Fibroblast of mammary gland (primary cell): Measurements from ENCODE around the gene NTN1.
A peak's percentile ranks its signal among the peaks of the same experiment; 100 is the strongest.

Experiments used
- DNase-seq: peaks from one replicate; pipeline ENCODE4 v3.0.0-alpha.2; 2010; ENCODE audit warnings: low read depth
- H3K4me3 ChIP-seq: 2 replicates; pipeline ENCODE4 v1.5.1; 2011; ENCODE audit warnings: low read depth, mild to moderate bottlenecking, low read length, moderate library complexity; ENCODE audit not compliant: control insufficient read depth
- CTCF ChIP-seq: conservative IDR thresholded peaks from 2 replicates; pipeline ENCODE4 v1.5.1; 2011; ENCODE audit warnings: low read depth, low read length, inconsistent platforms; ENCODE audit not compliant: control insufficient read depth, insufficient read depth

The NTN1 gene

DNA sequence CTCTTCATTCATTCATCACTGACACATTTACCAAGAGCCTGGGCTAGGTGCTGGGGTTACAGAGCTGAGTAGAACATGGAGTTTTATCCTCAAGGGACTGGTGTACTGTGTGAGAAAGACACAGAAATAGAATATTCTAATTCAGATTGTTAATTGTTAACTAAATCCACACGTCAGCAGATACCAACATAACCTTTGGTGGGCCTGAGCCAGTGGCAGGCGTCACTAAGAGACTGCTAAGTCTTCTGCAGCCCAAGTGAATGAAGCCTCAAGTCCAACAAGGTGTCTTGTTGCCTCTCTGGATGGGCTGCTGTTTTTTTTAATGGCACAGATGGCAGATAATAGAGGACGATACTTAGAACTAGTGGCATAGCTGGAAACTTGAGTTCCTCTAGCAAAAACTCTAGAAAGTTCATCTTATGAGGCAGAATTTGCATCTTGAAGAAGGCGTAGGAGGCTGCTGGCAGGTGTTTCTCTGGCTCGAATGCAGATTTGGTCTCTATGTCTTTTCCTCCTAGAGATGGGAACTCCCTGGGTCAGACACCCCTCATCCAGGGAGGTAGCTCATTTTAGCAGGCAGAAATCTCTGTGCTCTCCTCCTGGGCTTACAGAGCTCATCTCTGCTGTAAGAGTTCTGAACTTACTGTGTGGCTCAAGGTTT is 179.5 kb downstream of the NTN1 start:
- DNase-seq: no peak
- H3K4me3 ChIP-seq: no peak overlapping the region
- no peak for TF ChIP-seq CTCF

- no peak overlapping the region for H3K4me3 ChIP-seq
- DNase-seq: peak; percentile 45
- no peak for TF ChIP-seq CTCF
These were observed 181.2 kb downstream of the NTN1 start for GRCh38 chr17:9202532-9202931.

GRCh38 chr17:9203771-9204425 is 182.6 kb downstream of the NTN1 start:
- TF ChIP-seq CTCF: no peak
- H3K4me3 ChIP-seq: no peak overlapping the region
- DNase-seq: no peak

- TF ChIP-seq CTCF: no peak
- DNase-seq: no peak
- H3K4me3 ChIP-seq: no peak overlapping the region
These were observed 183.5 kb downstream of the NTN1 start for GRCh38 chr17:9204637-9205329.

DNA sequence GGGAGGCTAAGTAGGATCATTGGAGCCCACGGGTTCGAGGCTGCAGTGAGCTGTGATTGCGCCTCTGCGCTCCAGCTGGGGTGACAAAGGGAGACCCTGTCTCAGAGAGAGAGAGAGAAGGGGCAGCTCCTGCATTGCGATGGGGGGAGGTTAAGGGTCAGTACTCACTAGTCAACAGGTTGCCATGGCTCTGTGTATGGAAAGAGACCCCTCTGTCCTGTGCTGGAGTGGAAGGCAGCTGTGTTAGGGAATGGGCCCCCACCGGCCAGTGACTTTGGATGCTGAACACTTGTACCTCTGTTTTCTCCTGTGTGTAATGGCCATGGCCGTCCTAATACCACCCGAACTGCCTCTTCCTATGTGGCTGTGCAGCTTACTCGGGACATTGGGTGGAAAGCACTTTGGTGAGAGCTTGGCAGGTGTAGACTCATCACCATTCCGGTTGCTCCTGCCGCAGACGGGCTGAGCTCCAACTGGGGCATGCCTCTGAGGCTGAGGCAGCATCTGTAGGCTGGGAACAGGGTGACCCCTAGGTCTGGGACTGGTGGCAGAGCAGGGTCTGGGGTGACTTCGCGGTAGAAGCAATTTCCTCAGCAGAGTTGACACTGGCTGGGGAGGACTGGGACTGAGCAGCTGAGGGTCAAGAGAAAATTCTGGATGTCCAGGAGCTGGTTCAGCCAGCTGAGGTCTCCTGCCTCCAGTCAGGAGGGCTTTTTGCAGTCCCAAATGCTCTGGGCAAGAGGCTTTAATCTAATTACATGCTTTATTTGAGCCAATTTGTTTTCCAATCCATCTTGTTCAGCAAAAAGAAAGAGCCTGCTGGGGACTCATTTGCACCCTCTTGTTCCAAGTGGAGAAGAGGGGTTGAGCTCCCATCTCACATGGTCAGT is 184.5 kb downstream of the NTN1 start:
- TF ChIP-seq CTCF: no peak
- no peak overlapping the region for H3K4me3 ChIP-seq
- no peak for DNase-seq

- TF ChIP-seq CTCF: no peak
- no peak for DNase-seq
- no peak overlapping the region for H3K4me3 ChIP-seq
These were observed 185.0 kb downstream of the NTN1 start for GRCh38 chr17:9206410-9206703.
